GM19324 (cell line): ENCODE data around the gene STAG3.
"Not testable (repeated sequence)": the region's sequence is repeated elsewhere in the genome, so short reads cannot be mapped to it uniquely, and the experiment has no call there.

Source experiments
- ATAC-seq: cut with Tn5 transposase; IDR thresholded peaks from one replicate; pipeline ENCODE4 v1.9.1; 2021; ENCODE audit warnings: mild to moderate bottlenecking, moderate library complexity; ENCODE audit not compliant: unreplicated experiment, low FRiP score

The STAG3 gene

GRCh38 chr7:100170101-100170897 lies 7.4 kb upstream of the STAG3 start:
- ATAC-seq, result no peak

GRCh38 chr7:100171087-100171681 lies 6.5 kb upstream of the STAG3 start:
- no peak for ATAC-seq

- ATAC-seq, result no peak
These were observed 5.9 kb upstream of the STAG3 start for GRCh38 chr7:100171840-100172239.

DNA sequence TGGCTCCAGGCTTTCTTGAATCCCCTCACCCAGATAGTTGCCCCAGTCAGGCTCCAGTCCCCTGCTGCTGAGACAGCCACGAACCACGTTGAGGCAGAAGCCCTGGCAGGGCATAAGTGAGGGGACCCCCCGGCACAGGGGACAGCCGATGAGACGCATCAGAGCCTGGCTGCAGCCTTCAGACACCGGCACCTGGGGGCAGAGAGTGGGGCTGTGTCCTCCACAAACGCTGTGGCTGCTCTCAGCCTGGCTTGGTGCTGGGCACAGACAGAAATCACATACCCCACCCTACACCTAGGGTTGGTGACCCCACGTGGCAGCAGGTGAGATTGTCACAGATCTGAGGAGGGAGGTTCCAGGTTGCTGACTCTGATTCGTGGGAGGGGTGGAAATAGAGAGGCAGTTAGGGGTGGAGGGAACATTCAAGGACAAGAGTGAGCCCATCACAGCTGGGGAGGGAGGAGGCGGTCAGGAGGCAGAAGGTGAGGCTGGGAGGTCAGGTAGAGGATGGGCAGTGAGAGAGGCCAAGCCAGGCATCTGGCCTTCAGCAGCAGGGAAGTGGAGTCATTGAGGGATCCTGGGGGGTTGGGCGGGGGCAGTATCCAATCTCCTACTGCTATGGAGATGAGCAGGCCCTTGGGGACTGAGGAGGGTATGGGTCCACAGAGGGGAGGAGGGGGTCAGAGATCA lies 3.8 kb upstream of the STAG3 start:
- ATAC-seq, result no peak

- no peak for ATAC-seq
These were observed 3.1 kb upstream of the STAG3 start for GRCh38 chr7:100174582-100174981.

GRCh38 chr7:100175296-100175935 lies 2.3 kb upstream of the STAG3 start:
- ATAC-seq, result no peak

DNA sequence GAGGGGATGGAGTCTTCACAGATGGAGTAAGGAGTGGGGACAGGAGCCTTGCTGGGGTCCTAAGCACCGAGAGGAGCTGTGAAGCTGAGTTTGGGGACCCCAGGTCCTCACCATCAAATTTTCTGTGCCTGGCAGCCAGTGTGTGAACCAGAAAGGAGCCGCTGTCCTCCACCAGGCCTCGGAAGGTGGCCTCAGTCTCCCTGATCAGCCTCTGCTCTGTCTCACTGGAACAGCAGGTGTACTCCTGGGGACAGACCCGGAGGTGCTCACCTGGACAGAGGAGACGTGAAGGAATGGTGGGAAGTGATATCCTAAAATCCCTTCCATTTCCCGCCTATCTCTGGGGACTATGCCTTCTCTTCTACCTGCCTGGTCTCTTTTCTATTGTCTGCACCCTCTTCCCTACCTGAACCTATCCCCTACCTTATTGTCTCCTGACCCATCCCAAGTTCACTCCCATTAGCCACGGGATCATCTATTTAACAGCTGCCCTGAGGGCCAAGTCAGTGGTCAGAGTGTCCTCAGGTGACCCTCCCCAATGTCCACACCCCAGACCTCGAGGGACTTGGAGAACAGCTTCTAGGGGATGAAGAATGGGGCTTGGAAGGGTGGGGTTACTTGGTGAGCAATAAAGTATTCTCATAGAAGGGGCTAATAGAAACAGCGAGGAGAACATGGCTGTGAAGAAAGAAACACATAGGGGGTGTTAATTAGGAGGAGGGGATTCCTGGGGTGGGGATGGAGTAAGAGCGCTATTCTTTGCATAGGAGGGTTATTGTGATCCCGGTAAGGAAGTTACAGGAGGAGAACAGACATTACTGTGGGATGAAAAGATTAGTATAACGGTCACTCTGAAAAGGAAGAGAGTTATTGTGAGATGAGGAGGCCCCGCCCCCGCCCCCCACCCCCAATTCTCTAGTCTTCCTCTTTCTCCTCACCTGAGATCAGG lies 1.3 kb upstream of the STAG3 start:
- ATAC-seq, result no peak

DNA sequence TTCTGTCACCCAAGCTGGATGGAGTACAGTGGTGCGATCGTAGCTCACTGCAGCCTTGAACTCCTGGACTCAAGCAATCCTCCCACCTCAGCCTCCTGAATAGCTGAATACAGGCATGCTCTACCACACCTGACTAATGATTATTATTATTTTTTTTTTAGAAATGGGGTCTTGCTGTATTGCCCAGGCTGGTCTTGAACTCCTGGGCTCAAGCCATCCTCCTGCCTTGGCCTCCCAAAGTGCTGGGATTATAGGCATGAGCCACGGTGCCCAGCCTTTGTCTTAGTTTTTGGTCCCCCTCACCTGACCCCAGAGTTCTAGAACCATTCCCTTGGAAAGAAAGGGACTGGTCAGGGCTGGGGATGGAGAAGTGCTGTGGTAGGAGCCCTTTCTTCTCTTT lies 2.4 kb downstream of the STAG3 start:
- not testable (repeated sequence) for ATAC-seq

- not testable (repeated sequence) for ATAC-seq
These were observed 4.9 kb downstream of the STAG3 start for GRCh38 chr7:100182616-100183015.

DNA sequence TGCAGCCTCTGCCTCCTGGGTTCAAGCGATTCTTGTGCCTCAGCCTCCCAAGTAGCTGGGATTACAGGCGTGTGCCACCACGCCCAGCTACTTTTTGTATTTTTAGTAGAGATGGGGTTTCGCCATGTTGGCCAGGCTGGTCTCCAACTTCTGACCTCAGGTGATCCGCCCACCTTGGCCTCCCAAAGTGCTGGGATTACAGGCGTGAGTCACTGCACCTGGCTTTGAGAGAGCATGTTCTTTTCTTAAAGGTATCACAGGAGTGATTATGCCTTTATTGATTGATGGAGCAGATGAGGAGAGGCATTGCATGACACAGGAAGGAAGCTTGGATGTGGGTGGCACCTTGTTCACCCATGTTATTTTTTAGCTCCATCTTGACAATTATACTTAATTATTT lies 5.4 kb downstream of the STAG3 start:
- not testable (repeated sequence) for ATAC-seq

DNA sequence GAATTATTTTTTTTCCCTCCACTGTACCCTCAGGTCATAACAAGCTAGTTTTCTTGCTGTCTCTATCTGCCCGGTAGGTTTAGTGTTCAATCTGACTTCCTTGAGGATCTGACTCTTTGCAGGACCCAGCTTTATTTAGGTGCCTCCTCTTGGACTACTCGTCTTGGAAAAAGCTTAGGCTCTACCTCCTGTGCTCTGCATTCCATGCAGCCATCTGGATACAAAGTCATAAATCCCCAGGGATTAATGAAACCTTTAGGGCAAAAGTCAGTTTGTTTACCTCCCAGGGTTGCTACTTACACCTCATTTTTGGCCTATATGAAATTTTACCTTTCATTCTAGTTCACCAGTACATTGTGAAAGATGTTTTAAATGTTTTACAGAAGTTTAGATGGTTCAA lies 8.0 kb downstream of the STAG3 start:
- ATAC-seq, result no peak

DNA sequence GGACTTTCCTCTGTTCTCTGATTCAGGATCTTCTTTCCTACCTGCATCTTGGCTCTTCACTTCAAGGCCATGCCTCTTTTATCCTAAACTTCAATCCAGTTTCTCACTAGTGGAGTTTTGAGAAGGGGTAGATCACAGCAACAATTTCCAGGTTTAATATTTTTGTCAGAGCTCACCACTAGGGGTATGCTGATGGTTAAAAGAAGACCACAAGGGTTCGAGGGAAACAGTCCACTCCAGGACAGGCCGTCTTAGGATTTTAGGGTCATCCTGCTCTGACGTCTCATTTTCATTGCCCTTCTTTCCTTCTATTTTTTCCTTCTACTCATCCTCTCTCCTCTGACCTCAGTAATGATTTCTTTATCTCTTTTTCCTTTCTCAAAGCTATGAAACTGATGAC lies 11.3 kb downstream of the STAG3 start:
- no peak for ATAC-seq

DNA sequence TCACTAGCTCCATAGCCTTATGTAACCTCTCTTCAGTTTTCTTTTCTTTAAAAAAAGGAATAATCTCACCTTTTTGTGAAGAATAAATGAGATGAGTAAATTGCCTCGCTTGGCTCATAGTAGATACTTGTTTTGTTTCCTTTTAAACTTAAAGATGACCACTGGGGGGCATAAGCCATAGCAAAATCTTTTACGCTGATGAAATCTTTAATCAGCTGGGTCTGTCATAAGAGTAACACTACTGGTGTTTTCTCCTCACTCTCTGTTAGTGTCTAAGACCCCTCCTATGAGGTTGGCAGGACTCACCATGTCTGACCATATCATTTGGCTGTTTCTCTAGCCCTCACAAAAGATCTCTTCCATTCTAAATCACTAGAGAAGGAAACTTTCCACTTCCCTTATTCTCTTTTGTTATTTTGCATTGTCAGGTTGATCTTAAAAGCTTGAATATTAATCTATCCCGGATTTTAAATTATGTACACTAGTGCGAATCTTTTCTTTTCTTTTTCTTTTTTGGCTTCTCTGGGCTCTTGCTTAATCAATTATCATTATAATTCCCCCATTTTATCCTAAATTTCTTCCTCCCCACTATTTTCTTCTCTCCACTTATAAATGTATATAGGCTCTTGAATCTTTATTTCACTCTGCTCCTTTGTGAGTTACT lies 12.5 kb downstream of the STAG3 start:
- no peak for ATAC-seq

DNA sequence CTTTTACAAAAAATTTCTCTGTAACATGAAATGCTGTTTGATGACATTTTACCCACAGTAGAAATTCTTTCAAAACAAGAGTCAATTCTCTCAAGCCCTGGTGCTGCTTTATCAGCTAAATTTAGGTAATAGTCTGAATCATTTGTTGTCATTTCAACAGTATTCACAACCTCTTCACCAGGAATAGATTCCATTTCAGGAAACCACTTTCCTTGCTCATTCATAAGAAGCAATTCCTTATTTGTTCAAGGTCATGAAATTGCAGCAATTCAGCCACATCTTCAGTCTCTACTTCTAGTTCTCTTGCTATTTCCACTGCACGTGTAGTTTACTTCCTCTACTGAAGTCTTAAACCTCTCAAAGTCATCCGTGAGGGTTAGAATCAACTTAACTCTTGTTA lies 14.1 kb downstream of the STAG3 start:
- ATAC-seq, result no peak

DNA sequence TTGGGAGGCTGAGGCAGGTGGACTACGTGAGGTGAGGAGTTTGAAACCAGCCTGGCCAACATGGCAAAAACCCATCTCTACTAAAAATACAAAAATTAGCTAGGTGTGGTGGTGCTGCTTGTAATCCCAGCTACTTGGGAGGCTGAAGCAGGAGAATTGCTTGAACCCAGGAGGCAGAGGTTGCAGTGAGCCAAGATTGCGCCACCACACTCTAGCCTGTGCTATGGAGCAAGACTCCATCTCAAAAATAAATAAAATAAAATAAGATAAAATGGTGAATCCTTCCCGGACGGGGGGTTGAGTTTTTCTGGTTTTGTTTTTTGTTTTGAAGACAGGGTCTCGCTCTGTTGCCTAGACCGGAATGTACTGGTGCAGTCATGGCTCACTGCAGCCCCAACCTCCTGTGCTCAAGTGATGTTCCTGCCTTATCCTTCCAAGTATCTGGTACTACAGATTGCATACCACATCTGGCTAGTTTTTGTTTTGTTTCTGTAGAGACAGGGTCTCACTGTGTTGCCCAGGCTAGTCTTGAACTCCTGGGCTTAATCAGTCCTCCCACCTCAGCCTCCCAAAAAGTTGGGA lies 14.7 kb downstream of the STAG3 start:
- ATAC-seq, result not testable (repeated sequence)

GRCh38 chr7:100192969-100193368 lies 15.3 kb downstream of the STAG3 start:
- no peak for ATAC-seq

DNA sequence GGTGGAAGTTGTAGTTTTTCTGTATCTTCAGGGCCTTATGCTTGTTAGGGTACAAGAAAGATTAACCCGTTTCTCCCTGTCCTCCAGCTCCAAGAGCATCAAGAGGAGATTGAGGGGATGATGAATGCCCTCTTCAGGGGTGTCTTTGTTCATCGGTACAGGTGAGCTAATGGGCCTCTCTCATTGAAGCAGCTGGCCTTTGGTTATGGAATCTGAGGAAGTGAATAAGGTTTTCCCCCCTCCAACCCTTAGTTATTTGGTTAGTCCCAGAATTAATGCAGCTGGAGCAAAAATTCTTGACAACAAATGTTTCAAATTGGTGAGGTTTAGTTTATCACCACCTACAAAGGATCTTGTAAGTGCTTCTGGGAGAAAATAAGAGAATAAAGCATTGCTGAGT lies 17.5 kb downstream of the STAG3 start:
- no peak for ATAC-seq

DNA sequence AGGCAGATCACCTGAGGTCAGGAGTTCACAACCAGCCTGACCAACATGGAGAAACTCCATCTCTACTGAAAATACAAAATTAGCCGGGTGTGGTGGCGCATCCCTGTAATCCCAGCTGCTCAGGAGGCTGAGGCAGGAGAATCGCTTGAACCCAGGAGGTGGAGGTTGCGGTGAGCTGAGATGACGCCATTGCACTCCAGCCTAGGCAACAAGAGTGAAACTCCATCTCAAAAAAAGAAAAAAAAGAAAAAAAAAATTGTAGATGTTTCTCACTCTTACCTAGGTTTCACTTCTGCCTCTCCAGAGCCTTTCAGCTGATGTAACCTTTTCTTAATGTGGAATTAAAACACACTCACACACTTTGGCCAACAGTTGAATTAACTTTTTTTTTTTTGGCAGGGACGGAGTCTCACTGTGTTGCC lies 18.2 kb downstream of the STAG3 start:
- ATAC-seq, result peak; percentile 34

- ATAC-seq, result no peak
These were observed 20.5 kb downstream of the STAG3 start for GRCh38 chr7:100198266-100198665.
